Measurements from ENCODE around the gene PRDX6.

Gene PRDX6

DNA sequence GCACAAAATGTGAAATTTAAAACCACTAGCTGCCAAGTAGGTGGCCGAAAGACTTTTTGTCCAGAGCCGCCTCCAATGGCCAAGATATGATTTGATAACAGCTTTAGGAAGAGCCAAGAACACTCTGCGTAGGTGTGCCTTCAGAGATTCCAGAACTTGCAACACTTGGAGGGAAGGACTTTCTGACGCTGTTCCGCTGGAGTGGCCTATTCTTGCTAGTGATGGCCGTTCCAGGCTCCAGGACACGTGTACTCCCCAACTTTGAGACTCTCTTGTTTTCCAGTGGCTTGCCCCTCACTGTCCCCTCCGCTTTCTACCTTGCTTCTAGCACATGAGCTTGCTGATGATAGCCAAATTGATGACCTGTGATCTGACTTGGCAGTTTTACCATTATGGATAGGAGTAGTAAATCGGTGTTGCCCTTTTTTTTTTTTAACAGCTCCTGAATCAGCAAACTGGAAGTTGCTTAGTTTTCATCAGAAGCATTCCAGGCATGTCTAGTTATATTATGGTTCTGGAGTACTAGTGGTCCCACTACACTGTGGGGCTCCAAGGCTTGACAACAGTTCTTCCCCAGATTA, 1.0 kb downstream of the PRDX6 start:
- H3K27ac Mint-ChIP-seq, result peak overlapping the region; percentile 32
- peak overlapping the region; percentile 91 for H3K4me3 Mint-ChIP-seq
- H3K9me3 Mint-ChIP-seq, result no peaks in the 10 kb centered on the region
- H3K36me3 Mint-ChIP-seq (ENCODE audit: low read depth), result peaks cover 51% of the 10 kb centered on the region
- TF ChIP-seq, protein P1, sequence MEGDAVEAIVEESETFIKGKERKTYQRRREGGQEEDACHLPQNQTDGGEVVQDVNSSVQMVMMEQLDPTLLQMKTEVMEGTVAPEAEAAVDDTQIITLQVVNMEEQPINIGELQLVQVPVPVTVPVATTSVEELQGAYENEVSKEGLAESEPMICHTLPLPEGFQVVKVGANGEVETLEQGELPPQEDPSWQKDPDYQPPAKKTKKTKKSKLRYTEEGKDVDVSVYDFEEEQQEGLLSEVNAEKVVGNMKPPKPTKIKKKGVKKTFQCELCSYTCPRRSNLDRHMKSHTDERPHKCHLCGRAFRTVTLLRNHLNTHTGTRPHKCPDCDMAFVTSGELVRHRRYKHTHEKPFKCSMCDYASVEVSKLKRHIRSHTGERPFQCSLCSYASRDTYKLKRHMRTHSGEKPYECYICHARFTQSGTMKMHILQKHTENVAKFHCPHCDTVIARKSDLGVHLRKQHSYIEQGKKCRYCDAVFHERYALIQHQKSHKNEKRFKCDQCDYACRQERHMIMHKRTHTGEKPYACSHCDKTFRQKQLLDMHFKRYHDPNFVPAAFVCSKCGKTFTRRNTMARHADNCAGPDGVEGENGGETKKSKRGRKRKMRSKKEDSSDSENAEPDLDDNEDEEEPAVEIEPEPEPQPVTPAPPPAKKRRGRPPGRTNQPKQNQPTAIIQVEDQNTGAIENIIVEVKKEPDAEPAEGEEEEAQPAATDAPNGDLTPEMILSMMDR (IDR thresholded peaks at IDR 0.05), result no peak
- H3K27me3 Mint-ChIP-seq (ENCODE audit: low read depth, poor library complexity), result no peaks in the 10 kb centered on the region
- H3K4me1 Mint-ChIP-seq, result peaks cover 62% of the 10 kb centered on the region
- peak; percentile 27 for DNase-seq

DNA sequence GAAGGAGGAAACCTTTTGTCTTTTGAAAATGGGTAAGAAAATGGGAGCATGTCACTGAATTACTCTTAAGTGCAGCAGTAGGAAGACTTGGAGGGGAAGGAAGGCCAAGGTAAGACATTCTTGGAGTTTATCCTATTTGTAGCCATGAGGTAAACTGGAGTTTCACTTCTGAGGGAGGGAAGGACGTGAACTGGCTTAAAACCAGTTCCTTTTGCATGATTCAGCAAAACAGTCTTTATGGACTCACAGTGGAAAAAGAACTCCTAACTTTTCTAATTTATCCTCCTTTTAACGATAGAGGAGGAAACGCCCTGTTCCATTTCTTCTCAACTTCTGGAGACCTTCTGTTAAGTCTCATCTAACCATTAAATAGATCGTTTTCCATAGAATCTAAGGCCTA, 2.5 kb downstream of the PRDX6 start:
- peaks cover 47% of the 10 kb centered on the region for H3K4me1 Mint-ChIP-seq
- no peak overlapping the region for H3K27ac Mint-ChIP-seq
- H3K9me3 Mint-ChIP-seq, result no peaks in the 10 kb centered on the region
- H3K36me3 Mint-ChIP-seq (ENCODE audit: low read depth), result peaks cover 55% of the 10 kb centered on the region
- H3K4me3 Mint-ChIP-seq, result peak overlapping the region; percentile 91
- H3K27me3 Mint-ChIP-seq (ENCODE audit: low read depth, poor library complexity), result no peaks in the 10 kb centered on the region
- no peak for DNase-seq
- TF ChIP-seq, protein P1 (IDR thresholded peaks at IDR 0.05), result no peak

DNA sequence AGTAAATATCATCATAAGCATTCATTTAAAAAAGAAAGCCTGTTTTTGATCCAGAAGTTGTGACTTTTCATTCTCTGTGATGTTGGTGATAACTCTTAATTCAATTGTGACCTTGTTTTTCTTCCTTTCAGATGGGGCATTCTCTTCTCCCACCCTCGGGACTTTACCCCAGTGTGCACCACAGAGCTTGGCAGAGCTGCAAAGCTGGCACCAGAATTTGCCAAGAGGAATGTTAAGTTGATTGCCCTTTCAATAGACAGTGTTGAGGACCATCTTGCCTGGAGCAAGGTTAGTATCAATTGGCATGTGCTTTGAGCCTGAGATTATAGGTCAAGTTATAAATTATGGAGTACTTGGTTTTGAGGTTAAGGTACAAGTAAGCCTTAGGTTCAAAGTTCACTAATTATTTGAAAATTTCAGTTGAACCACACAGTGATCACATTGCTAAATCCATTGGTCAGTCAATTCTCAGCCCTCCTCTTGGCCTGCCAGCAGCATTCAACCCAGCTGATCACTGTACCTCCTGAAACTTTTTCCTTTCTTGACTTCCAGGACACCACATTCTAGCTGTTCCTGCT, 4.1 kb downstream of the PRDX6 start:
- Mint-ChIP-seq H3K36me3 (ENCODE audit: low read depth) (peaks cover 70% of the 10 kb centered on the region), H3K27me3 (ENCODE audit: low read depth, poor library complexity) (no peaks in the 10 kb centered on the region), H3K4me3 (no peak overlapping the region), H3K9me3 (no peaks in the 10 kb centered on the region), H3K27ac (no peak overlapping the region), H3K4me1 (peaks cover 31% of the 10 kb centered on the region)
- TF ChIP-seq, protein P1 (IDR thresholded peaks at IDR 0.05), result no peak
- DNase-seq, result no peak

DNA sequence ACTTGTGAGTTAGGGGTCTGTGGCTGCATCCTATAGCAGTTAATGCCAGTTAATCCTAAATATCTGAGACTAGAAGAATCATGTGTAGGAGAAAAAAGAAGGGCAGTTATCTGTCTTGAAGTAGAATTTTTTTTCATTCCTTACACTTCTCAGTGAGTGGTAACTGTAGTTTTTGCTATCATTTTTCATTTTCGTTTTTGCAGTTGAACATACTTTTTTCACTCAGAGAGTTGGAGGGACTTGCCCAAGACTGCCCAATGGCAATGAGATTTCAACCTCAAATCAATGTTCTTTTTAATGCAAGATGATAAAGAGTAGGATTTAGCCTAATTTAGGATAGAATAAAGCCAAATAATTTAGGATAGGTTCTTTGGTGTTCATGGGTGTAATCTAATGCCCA, 5.5 kb downstream of the PRDX6 start:
- H3K9me3 Mint-ChIP-seq, result no peaks in the 10 kb centered on the region
- no peak overlapping the region for H3K27ac Mint-ChIP-seq
- peaks cover 25% of the 10 kb centered on the region for H3K4me1 Mint-ChIP-seq
- H3K36me3 Mint-ChIP-seq (ENCODE audit: low read depth), result peaks cover 83% of the 10 kb centered on the region
- no peak overlapping the region for H3K4me3 Mint-ChIP-seq
- no peak for DNase-seq
- no peaks in the 10 kb centered on the region for H3K27me3 Mint-ChIP-seq (ENCODE audit: low read depth, poor library complexity)
- TF ChIP-seq, protein P1 (IDR thresholded peaks at IDR 0.05), result no peak

DNA sequence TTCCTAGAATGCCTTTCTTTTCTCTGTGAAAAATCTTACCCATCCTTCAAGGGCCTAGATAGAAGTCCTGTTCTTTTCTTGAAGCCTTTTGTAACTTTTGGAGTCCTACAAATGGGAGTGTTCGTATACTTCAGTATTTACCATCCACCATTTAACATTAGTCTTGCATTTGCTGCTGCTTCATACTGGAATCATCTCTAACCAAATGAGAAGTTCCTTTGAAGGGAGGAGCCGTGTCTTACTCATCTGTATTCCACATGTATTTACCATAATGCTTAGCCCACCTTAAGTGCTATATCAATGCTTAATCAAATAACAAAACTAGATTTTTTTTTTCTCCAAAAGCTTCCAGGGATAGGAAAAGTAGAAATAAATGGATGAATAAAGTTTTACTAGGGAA, 7.1 kb downstream of the PRDX6 start:
- Mint-ChIP-seq H3K27ac (no peak overlapping the region), H3K4me3 (no peak overlapping the region), H3K27me3 (ENCODE audit: low read depth, poor library complexity) (no peaks in the 10 kb centered on the region), H3K9me3 (no peaks in the 10 kb centered on the region), H3K4me1 (peaks cover 9% of the 10 kb centered on the region), H3K36me3 (ENCODE audit: low read depth) (peaks cover 95% of the 10 kb centered on the region)
- TF ChIP-seq, protein P1 (IDR thresholded peaks at IDR 0.05), result no peak
- no peak for DNase-seq

DNA sequence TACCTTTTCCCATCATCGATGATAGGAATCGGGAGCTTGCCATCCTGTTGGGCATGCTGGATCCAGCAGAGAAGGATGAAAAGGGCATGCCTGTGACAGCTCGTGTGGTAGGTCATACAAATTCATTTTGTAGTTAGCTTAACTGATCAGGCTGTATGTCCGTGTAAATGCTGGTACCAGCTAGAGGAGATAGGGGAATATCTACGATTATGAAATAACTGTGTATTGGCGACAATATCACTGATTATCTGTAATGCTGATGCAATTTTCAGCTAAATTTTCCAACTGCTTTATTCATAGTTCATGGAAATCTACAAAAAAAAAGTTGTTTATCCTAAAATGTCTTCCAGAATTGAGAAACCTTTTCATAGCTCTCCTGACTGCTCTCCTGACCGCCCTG, 8.3 kb downstream of the PRDX6 start:
- peaks cover 95% of the 10 kb centered on the region for H3K36me3 Mint-ChIP-seq (ENCODE audit: low read depth)
- no peaks in the 10 kb centered on the region for H3K4me1 Mint-ChIP-seq
- DNase-seq, result no peak
- H3K27ac Mint-ChIP-seq, result no peak overlapping the region
- no peaks in the 10 kb centered on the region for H3K27me3 Mint-ChIP-seq (ENCODE audit: low read depth, poor library complexity)
- H3K4me3 Mint-ChIP-seq, result no peak overlapping the region
- no peaks in the 10 kb centered on the region for H3K9me3 Mint-ChIP-seq
- TF ChIP-seq, protein P1 (IDR thresholded peaks at IDR 0.05), result no peak

Measured in nephron progenitor cell (in vitro differentiated cells).